Measurements from ENCODE around the gene TEX26. TPM values are rescaled to one million over a fixed set of nuclear protein-coding genes. Genes with fewer than 3 reads are reported as not detected.

Gene TEX26
- total RNA-seq, 4 donors from 2014 or later, result not detected

- no peak overlapping the region for H3K27ac ChIP-seq
- no peaks in the 10 kb centered on the region for H3K27me3 ChIP-seq
- no peaks in the 10 kb centered on the region for H3K36me3 ChIP-seq
- ATAC-seq, result no peak
- no peaks in the 10 kb centered on the region for H3K9me3 ChIP-seq
- no peak overlapping the region for H3K4me3 ChIP-seq
- in situ Hi-C loops (cut with MboI; ENCODE audit: low sequenced_read_pairs in 4 of 4), result no loop called here
- H3K4me1 ChIP-seq, result no peaks in the 10 kb centered on the region
- no peak for TF ChIP-seq POLR2A (IDR thresholded peaks at IDR 0.05)
- no peak for TF ChIP-seq CTCF (IDR thresholded peaks at IDR 0.05 in 4 of 5, conservative IDR thresholded peaks at IDR 0.05 in 1 of 5)
- no peak for DNase-seq
- intact Hi-C loops (cut with DNase I; ENCODE audit: low total_unique reads), result no loop called here
Measured at GRCh38 chr13:30976025-30976424, 43.6 kb downstream of the TEX26 start.

- in situ Hi-C loops (cut with MboI; ENCODE audit: low sequenced_read_pairs in 4 of 4) (no loop called here), intact Hi-C loops (cut with DNase I; ENCODE audit: low total_unique reads) (no loop called here)
- Histone ChIP-seq H3K4me1 (no peaks in the 10 kb centered on the region), H3K36me3 (no peaks in the 10 kb centered on the region), H3K9me3 (no peaks in the 10 kb centered on the region), H3K27ac (no peak overlapping the region), H3K4me3 (no peak overlapping the region), H3K27me3 (no peaks in the 10 kb centered on the region)
- no peak for DNase-seq
- ATAC-seq, result no peak
- peak in 2 of 5 experiments; percentile 11 to 13 for TF ChIP-seq CTCF (IDR thresholded peaks at IDR 0.05 in 4 of 5, conservative IDR thresholded peaks at IDR 0.05 in 1 of 5)
- no peak for TF ChIP-seq POLR2A (IDR thresholded peaks at IDR 0.05)
Measured at GRCh38 chr13:30978981-30979956, 46.8 kb downstream of the TEX26 start.

- H3K36me3 ChIP-seq, result no peaks in the 10 kb centered on the region
- no peaks in the 10 kb centered on the region for H3K27me3 ChIP-seq
- H3K27ac ChIP-seq, result no peak overlapping the region
- intact Hi-C loops (cut with DNase I; ENCODE audit: low total_unique reads), result no loop called here
- no peaks in the 10 kb centered on the region for H3K4me1 ChIP-seq
- TF ChIP-seq CTCF (IDR thresholded peaks at IDR 0.05 in 4 of 5, conservative IDR thresholded peaks at IDR 0.05 in 1 of 5), result no peak
- no peak for TF ChIP-seq POLR2A (IDR thresholded peaks at IDR 0.05)
- ATAC-seq, result no peak
- no peak for DNase-seq
- no peak overlapping the region for H3K4me3 ChIP-seq
- in situ Hi-C loops (cut with MboI; ENCODE audit: low sequenced_read_pairs in 4 of 4), result no loop called here
- H3K9me3 ChIP-seq, result no peaks in the 10 kb centered on the region
Measured at GRCh38 chr13:30982506-30982905, 50.0 kb downstream of the TEX26 start.

- no peak for TF ChIP-seq POLR2A (IDR thresholded peaks at IDR 0.05)
- no peak for TF ChIP-seq CTCF (IDR thresholded peaks at IDR 0.05 in 4 of 5, conservative IDR thresholded peaks at IDR 0.05 in 1 of 5)
- intact Hi-C loops (cut with DNase I; ENCODE audit: low total_unique reads), result no loop called here
Measured at GRCh38 chr13:30982906-30983305, 50.5 kb downstream of the TEX26 start.

More at GRCh38 chr13:30982906-30983305, 50.5 kb downstream of the TEX26 start:
- Histone ChIP-seq H3K27ac (no peak overlapping the region), H3K36me3 (no peaks in the 10 kb centered on the region), H3K9me3 (no peaks in the 10 kb centered on the region), H3K27me3 (no peaks in the 10 kb centered on the region), H3K4me3 (no peak overlapping the region), H3K4me1 (no peaks in the 10 kb centered on the region)
- ATAC-seq, result no peak
- in situ Hi-C loops (cut with MboI; ENCODE audit: low sequenced_read_pairs in 4 of 4), result no loop called here
- DNase-seq, result no peak
